ENCODE data around the gene KRTAP10-4.
A peak's percentile ranks its signal among the peaks of the same experiment; 100 is the strongest.
"Not testable (repeated sequence)": the region's sequence is repeated elsewhere in the genome, so short reads cannot be mapped to it uniquely, and the experiment has no call there.

Gene KRTAP10-4

GRCh38 chr21:44580231-44580821 lies 6.8 kb downstream of the KRTAP10-4 start, which contains the start of gene KRTAP10-5:
Gene KRTAP10-5 (minus strand): TSS chr21:44580604. CDS start chr21:44580578, 26 bp downstream.
- not testable (repeated sequence) for ATAC-seq

DNA sequence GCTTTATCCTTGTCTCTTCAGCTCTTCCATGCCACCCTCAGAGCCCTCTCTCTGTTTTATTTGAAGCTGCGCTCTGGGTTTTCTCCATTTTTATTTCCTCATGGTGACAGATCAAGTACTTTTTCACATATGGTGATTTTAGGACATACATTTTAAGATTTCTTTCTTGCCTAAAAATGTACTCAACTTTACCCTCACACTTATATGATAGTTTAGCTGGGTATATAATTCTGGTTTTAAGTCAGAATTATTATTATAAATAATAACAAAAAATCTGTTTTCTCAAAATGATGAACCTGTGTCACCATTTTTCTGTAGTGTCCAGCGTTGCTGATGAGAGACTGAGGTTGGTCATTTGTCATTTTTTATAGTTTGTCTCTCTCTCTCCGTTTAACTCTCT lies 7.6 kb downstream of the KRTAP10-4 start:
- ATAC-seq: no peak

GRCh38 chr21:44582055-44582454 lies 8.5 kb downstream of the KRTAP10-4 start:
- ATAC-seq: no peak

- ATAC-seq: no peak
Measured at GRCh38 chr21:44583089-44583799, 9.7 kb downstream of the KRTAP10-4 start.

DNA sequence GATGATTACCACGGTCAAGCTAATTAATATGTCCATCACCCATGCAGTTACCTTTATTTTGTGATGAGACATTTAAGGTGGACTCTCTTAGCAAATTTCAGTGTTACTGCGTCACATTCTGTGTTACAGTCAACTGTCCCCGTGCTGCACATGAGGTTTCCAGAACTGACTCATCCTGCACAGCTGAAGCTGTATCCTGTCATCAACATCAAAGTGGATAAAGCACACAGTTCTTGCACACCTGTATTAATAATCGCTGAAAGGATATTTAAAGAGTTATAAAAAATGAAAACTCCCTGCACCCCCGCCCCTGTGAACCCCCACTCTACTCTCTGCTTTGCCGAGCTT lies 10.2 kb downstream of the KRTAP10-4 start:
- ATAC-seq: peak; percentile 99 to 100

DNA sequence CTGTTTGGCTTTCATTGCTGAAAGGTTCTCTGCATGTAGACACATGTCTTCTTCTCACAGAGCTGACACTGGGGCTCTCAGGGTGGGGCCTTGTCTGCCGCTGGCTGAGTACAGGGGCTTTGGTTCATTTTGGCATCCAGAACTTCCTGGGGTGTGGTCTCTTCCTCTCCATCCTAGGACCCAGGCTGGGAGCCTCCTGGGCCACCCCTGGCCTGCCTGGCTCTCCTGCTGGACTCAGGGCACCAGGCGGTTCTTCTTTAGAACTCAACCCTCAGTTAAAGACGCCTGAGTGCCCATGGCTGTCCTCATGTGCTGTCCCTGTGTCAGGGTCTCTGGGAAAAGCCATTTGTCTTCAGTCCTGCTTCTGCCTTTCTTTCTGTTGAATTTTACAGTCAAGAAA lies 12.4 kb downstream of the KRTAP10-4 start:
- no peak for ATAC-seq

- ATAC-seq: no peak
Measured at GRCh38 chr21:44589094-44589493, 15.6 kb downstream of the KRTAP10-4 start.

DNA sequence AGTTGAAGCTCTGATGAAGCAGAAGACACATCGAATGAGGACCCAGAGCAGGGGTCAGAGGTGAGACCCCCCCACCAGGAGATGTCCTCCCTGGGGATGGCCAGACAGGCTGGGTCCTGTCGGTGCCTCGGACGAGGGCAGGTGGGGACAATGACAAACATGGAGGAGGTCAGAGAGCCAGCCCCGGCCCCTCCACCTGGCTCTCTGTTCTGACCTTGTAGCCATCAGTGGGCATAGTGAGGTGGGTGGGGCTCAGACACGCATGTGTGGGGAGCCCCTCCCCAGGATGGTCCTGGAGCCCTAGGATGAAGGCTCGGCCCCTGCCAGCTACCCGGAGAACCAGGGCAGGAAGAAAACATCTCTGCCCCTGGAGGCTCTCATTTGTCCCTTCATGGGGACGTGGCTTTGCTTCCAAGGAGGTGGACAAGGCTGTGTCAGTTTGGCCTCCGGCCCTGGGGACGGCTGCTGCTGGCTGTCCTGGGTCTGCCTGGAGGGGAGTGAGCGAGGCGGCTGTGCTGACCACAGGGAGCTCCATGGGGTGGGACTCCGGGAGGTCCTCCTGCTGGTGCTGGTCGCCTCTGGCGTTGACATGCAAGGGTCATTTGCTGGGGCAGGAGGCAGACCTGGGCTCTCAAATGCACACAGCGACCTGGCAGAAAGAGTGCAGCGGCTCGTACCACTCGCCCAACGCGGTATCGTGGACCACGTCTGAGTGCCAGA lies 16.2 kb downstream of the KRTAP10-4 start:
- ATAC-seq: no peak

- no peak for ATAC-seq
Measured at GRCh38 chr21:44590311-44590721, 16.8 kb downstream of the KRTAP10-4 start.

- not testable (repeated sequence) for ATAC-seq
Measured at GRCh38 chr21:44590897-44591800, 17.6 kb downstream of the KRTAP10-4 start.

DNA sequence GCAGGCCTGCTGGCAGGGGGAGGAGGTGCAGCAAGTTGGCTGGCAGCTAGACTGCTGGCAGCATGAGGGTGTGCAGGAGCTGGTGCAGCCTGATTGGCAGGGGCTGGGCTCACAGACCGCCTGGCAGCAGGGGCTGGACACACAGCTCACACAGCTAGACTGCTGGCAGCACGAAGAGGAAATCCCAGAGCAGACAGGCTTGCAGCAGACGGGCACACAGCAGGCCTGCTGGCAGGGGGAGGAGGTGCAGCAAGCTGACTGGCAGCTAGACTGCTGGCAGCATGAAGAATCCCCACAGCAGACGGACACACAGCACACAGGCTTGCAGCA lies 18.2 kb downstream of the KRTAP10-4 start:
- not testable (repeated sequence) for ATAC-seq

DNA sequence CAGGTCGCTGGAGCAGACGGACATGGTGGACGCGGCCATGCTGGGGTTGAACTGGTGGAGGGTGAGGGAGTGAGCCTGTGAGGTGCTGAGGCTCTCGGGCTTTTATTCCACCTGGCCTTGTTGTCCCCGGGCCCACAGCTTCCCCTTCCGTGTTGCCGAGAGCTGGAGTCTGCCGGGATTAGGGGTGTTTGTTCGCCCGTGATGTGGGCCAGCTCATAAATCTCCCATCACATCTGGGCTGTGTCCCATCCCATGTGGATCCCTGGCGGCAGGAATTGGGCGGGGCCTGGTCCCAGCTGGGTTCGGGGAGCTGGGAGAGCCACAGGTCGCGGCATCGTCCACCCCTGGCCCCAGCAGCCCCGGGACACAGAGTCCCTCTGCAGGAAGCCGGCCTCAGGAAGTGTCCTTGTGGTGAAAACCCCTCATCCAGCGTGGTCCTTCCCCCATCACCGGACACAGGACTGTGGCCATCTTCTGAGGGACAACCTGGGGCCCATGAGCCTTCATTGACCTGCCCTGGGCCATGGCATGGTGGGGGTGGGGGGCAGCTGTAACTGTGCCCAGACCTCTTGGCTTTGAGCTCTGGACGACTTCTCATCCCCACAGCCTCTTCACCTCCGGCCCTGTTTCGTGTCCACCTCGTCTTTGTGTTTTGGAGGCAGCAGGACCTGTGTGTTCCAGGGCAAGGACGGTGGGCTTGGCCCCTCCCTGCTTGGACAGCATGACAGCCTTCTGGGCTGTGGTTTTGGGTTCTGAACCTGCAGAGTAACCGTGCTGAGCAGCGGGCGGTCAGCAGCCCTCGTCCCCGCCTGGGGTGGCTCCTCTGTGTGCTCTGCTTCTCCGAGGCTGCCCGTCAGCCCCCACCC lies 19.1 kb downstream of the KRTAP10-4 start, which contains the start of gene KRTAP10-6:
Gene KRTAP10-6 (minus strand): TSS at position 60 of the 866 bp plus-strand sequence. CDS start 21 bp downstream, at position 39.
- no peak for ATAC-seq

DNA sequence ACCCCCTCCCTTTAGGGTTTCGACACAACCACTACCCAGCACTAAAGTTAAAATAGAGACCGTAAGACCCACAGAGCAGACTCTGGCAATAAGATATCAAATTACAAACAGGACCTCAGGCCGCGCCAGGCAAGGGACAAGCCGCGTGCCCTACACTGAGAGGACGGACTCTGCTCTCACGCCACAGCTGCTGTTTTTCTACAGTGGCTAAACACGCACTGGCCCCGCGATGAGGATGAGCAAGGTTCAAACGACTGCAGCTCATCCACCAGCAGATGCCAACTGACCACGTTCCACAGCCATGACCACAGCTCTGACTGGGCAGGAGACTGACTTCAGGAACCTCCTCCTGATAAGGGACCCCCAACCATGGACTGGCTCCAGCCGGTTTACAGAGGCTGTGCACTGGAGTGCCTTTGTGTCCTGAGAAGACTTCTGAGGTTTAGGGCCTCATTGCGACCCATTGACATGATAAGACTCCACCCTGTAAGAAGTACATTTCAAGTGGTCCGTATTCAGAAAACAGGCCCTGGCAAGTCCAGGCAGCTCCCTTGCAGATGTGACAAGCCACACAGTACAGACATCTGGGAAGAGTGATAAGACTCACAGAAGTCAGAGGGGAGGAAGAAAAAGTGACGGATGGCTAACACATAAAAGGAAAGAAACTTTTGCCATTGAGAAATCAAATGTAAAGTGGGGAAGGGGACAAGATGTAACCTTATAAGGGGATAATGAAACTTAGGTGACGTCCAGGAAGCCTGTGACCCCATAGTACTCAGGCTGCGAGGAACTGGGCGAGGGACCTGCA lies 20.3 kb downstream of the KRTAP10-4 start:
- no peak for ATAC-seq

DNA sequence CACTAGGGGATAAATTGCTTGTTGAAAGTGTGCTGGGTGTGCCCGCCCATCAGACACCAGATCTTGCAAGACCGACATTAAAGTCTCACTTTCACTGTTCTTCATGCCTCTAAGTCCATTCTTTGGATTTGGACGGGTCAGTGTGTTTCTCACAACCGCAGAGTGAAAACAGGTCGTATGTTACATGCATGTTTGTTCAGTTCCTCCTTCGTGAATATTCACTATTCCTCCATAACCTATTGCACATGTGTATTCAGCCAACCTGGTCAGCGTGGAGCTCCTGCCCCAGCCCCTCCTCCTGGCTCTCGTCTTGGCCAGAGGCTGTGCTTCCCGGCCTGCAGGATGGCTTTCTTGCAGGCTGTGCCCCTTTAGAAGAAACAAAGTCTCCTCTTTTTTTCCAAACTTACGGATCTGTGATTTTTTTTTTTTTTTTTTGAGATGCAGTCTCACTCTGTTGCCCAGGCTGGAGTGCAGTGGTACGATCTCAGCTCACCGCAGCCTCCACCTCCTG lies 20.9 kb downstream of the KRTAP10-4 start:
- no peak for ATAC-seq

DNA sequence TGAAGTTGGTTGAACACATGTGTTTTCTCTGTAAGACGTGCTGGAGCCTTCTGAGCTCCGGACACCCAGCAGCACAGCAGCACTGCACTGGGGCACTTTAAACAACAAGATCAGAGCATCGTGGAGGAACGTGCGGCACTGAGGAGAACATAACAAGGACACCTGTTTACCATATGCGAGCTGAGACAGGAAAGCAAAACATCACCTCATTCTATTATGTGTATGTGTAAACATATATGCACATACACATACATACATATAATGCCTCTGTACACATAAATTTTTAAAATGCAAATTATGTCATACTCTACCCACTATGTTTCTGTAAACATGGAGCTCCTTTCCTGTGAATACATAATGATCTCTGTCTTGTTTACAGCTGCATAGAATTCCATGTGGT lies 22.0 kb downstream of the KRTAP10-4 start:
- ATAC-seq: no peak

- no peak for ATAC-seq
Measured at GRCh38 chr21:44596068-44596725, 22.7 kb downstream of the KRTAP10-4 start.

DNA sequence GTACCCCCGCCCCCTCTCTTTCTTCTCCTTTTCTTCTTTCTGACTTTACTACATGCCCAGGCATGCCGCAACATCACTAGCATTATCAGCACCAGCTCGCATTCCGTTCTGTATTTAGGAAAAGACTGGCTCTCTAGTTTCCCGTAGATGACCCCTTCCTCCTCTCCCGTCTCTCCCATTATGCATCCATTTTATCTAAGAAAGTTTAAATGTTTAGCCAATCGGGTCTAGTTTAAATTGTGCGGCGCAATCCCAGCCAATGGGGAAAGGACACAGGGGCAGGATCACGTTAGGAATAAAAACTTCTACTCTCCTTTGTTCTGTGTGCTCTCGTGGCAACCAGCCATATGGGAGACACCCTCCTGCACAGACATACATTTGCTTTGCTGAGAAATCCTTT lies 24.5 kb downstream of the KRTAP10-4 start:
- ATAC-seq: no peak

- ATAC-seq: no peak
Measured at GRCh38 chr21:44599264-44600029, 25.9 kb downstream of the KRTAP10-4 start.

Measured in activated CD4-positive, CD25-positive, alpha-beta regulatory T cell treated with anti-CD3 and anti-CD28 coated beads, Interleukin-2, amount 50 U/mL, for 24 hours (primary cell).